Putamen (tissue), 1 donor: Measurements from ENCODE around the gene KCTD21.
A peak's percentile ranks its signal among the peaks of the same experiment; 100 is the strongest.
"Not testable (repeated sequence)": the region's sequence is repeated elsewhere in the genome, so short reads cannot be mapped to it uniquely, and the experiment has no call there.

Experiments
- DNase-seq: peaks from one replicate; pipeline ENCODE4 v3.0.0-alpha.2; 2016; ENCODE audit warnings: low spot score

KCTD21 gene

GRCh38 chr11:78175862-78176261 is 12.6 kb downstream of the KCTD21 start:
- not testable (repeated sequence) for DNase-seq

- no peak for DNase-seq
Measured at GRCh38 chr11:78171951-78172350, 16.5 kb downstream of the KCTD21 start.

- DNase-seq: no peak
Measured at GRCh38 chr11:78170874-78171549, 17.4 kb downstream of the KCTD21 start.

- DNase-seq: no peak
Measured at GRCh38 chr11:78170413-78170812, 18.0 kb downstream of the KCTD21 start.

- no peak for DNase-seq
Measured at GRCh38 chr11:78168539-78169477, 19.6 kb downstream of the KCTD21 start.

- no peak for DNase-seq
Measured at GRCh38 chr11:78166855-78167469, 21.5 kb downstream of the KCTD21 start.

- no peak for DNase-seq
Measured at GRCh38 chr11:78164471-78164870, 24.0 kb downstream of the KCTD21 start.

GRCh38 chr11:78163828-78164227 is 24.6 kb downstream of the KCTD21 start:
- DNase-seq: no peak

- no peak for DNase-seq
Measured at GRCh38 chr11:78161962-78162371, 26.5 kb downstream of the KCTD21 start.

GRCh38 chr11:78161346-78161745 is 27.1 kb downstream of the KCTD21 start:
- DNase-seq: no peak

- no peak for DNase-seq
Measured at GRCh38 chr11:78160557-78160956, 27.9 kb downstream of the KCTD21 start.

- DNase-seq: no peak
Measured at GRCh38 chr11:78158987-78159652, 29.3 kb downstream of the KCTD21 start.

- DNase-seq: no peak
Measured at GRCh38 chr11:78156127-78156844, 32.1 kb downstream of the KCTD21 start.

GRCh38 chr11:78151804-78152203 is 36.6 kb downstream of the KCTD21 start:
- no peak for DNase-seq

GRCh38 chr11:78150754-78151153 is 37.7 kb downstream of the KCTD21 start:
- DNase-seq: no peak

GRCh38 chr11:78150346-78150745 is 38.1 kb downstream of the KCTD21 start:
- DNase-seq: no peak

GRCh38 chr11:78149646-78150045 is 38.8 kb downstream of the KCTD21 start:
- DNase-seq: no peak

- DNase-seq: no peak
Measured at GRCh38 chr11:78147807-78148206, 40.6 kb downstream of the KCTD21 start.

- no peak for DNase-seq
Measured at GRCh38 chr11:78145511-78146025, 42.9 kb downstream of the KCTD21 start.

GRCh38 chr11:78140392-78141077 is 47.9 kb downstream of the KCTD21 start:
- DNase-seq: peak; percentile 65
